GM12878 (cell line): ENCODE results near the gene PRKAR2B. TPM values are rescaled to one million over a fixed set of nuclear protein-coding genes. Genes with fewer than 3 reads are reported as not detected.

Experiments
- ATAC-seq: fragments of 200-7000 bp; cut with Tn5 transposase; 3 replicates; pipeline ENCODE4 v1.9.1; 2020; ENCODE audit warnings: mild to moderate bottlenecking, moderate library complexity
- BruUV-seq: library from RNA; stranded (reverse); fragments of 400-500 nt; replicated peaks from 2 replicates; lab custom pipeline; 2021; lab: Mats Ljungman, UMichigan
- CTCF ChIA-PET: fragments of 300-600 bp; sonication (Branson Sonifier 250); formaldehyde crosslinking; extraction: SDS; loops from one replicate; lab custom pipeline; 2021; ENCODE audit warnings: inconsistent platforms; lab: Yijun Ruan, JAX
- POLR2A ChIA-PET: fragments of 350-600 bp; formaldehyde crosslinking; extraction: SDS; loops from one replicate; lab custom pipeline; 2021; ENCODE audit warnings: inconsistent platforms; lab: Charles Lee
- RAD21 ChIA-PET: fragments of 300-600 bp; sonication (Branson Sonifier 250); formaldehyde crosslinking; loops from one replicate; lab custom pipeline; 2023; ENCODE audit warnings: antibody characterized with exemption; ENCODE audit not compliant: unreplicated experiment; lab: Charles Lee
- SMC1A ChIA-PET: fragments of 300-600 bp; sonication (Branson Sonifier 250); formaldehyde crosslinking; loops from one replicate; lab custom pipeline; 2023; ENCODE audit not compliant: unreplicated experiment, uncharacterized antibody; lab: Charles Lee
- DNase-seq: peaks from one replicate; pipeline ENCODE4 v3.0.0-alpha.2; 2011; ENCODE audit warnings: low read depth, low spot score
- FAIRE-seq: peaks from 3 replicates; lab custom pipeline; 2011; peaks lifted over from hg19 to GRCh38; lab: Jason Lieb, UNC
- H2AFZ ChIP-seq: 2 replicates; pipeline ENCODE4 v1.6.0; 2011; ENCODE audit warnings: low read depth, low read length, control low read depth; ENCODE audit not compliant: control insufficient read depth
- H3K27ac ChIP-seq: 2 replicates; pipeline ENCODE4 v1.5.1; 2011; ENCODE audit warnings: control low read depth; ENCODE audit not compliant: control insufficient read depth, insufficient read depth
- H3K27me3 ChIP-seq, 2 experiments: replicated peaks in 1 of 2; 2 replicates each; pipeline versions ENCODE4 v1.6.0 to v1.6.1; 2011; ENCODE audit warnings: low read length in 1 of 2; ENCODE audit not compliant: control insufficient read depth in 2 of 2, insufficient read depth in 2 of 2
- H3K36me3 ChIP-seq, 2 experiments: 2 replicates each; pipeline ENCODE4 v1.5.1; 2011; ENCODE audit warnings: low read length in 1 of 2; ENCODE audit not compliant: control insufficient read depth in 2 of 2, insufficient read depth in 2 of 2
- H3K4me1 ChIP-seq: 2 replicates; pipeline ENCODE4 v1.6.1; 2011; ENCODE audit warnings: mild to moderate bottlenecking, low read length, moderate library complexity, mixed read lengths; ENCODE audit not compliant: control insufficient read depth, insufficient read depth
- H3K4me2 ChIP-seq: 2 replicates; pipeline ENCODE4 v1.6.0; 2011; ENCODE audit warnings: control low read depth; ENCODE audit not compliant: control insufficient read depth, insufficient read depth
- H3K4me3 ChIP-seq: fragments of 200-600 bp; sonication (generic); 2 replicates; pipeline ENCODE4 v1.5.1; 2016
- H3K79me2 ChIP-seq: 2 replicates; pipeline ENCODE4 v1.6.0; 2011; ENCODE audit warnings: low read length; ENCODE audit not compliant: control insufficient read depth, insufficient read depth
- H3K9ac ChIP-seq: 2 replicates; pipeline ENCODE4 v1.8.0; 2011; ENCODE audit warnings: low read length, control low read depth, mixed read lengths; ENCODE audit not compliant: control insufficient read depth, insufficient read depth
- H3K9me3 ChIP-seq: replicated peaks from 3 replicates; pipeline ENCODE4 v1.5.1; 2011; ENCODE audit warnings: mild to moderate bottlenecking, low read length; ENCODE audit not compliant: control insufficient read depth, insufficient read depth
- H4K20me1 ChIP-seq: 2 replicates; pipeline ENCODE4 v1.6.0; 2011; ENCODE audit not compliant: control insufficient read depth, insufficient read depth
- CBX5 ChIP-seq: sonication (generic); IDR thresholded peaks from 2 replicates; pipeline ENCODE4 v1.6.1; 2016; ENCODE audit warnings: low read depth, moderate library complexity, mild to moderate bottlenecking, inconsistent platforms
- CHD1 ChIP-seq: IDR thresholded peaks from 2 replicates; pipeline ENCODE4 v1.6.1; 2012; ENCODE audit warnings: low read depth, low read length, improper control_type of control experiment
- CREB1 ChIP-seq: IDR thresholded peaks from 2 replicates; pipeline ENCODE4 v1.6.1; 2012; ENCODE audit warnings: low read depth, mild to moderate bottlenecking, inconsistent platforms
- EED ChIP-seq: sonication (generic); IDR thresholded peaks from 2 replicates; pipeline ENCODE4 v1.6.1; 2016; ENCODE audit warnings: antibody characterized with exemption, low read depth
- IKZF1 ChIP-seq: fragments of 450-650 bp; conservative IDR thresholded peaks from 2 replicates; pipeline ENCODE4 v1.6.1; 2017; ENCODE audit warnings: antibody characterized with exemption, mild to moderate bottlenecking
- MXI1 ChIP-seq: fragments of 150-350 bp; IDR thresholded peaks from 2 replicates; pipeline ENCODE4 v1.6.1; 2011; ENCODE audit warnings: low read depth, mild to moderate bottlenecking, inconsistent platforms, low read length, improper control_type of control experiment
- NFIC ChIP-seq: IDR thresholded peaks from 2 replicates; pipeline ENCODE4 v1.6.1; 2012; ENCODE audit warnings: low read depth, mild to moderate bottlenecking, inconsistent platforms, low read length, moderate library complexity
- NR2F1 ChIP-seq: fragments of 450-650 bp; conservative IDR thresholded peaks from 2 replicates; pipeline ENCODE4 v1.6.1; 2017; ENCODE audit warnings: mild to moderate bottlenecking
- NRF1 ChIP-seq: conservative IDR thresholded peaks from 2 replicates; pipeline ENCODE4 v1.6.1; 2011; ENCODE audit warnings: mild to moderate bottlenecking, low read depth, low read length, improper control_type of control experiment
- PRDM15 ChIP-seq: fragments of 450-650 bp; formaldehyde crosslinking; IDR thresholded peaks from 2 replicates; pipeline ENCODE4 v1.4.0; 2020; ENCODE audit warnings: mild to moderate bottlenecking, moderate library complexity
- SIX5 ChIP-seq: IDR thresholded peaks from 2 replicates; pipeline ENCODE4 v1.6.1; 2011; ENCODE audit warnings: mild to moderate bottlenecking, low read depth, low read length, moderate library complexity; ENCODE audit not compliant: severe bottlenecking
- SMAD5 ChIP-seq: IDR thresholded peaks from 2 replicates; pipeline ENCODE4 v1.6.1; 2016; ENCODE audit warnings: antibody characterized with exemption, low read depth
- SMARCA5 ChIP-seq: fragments of 450-650 bp; IDR thresholded peaks from 2 replicates; pipeline ENCODE4 v1.6.1; 2017; ENCODE audit warnings: mild to moderate bottlenecking
- SPI1 ChIP-seq: IDR thresholded peaks from 2 replicates; pipeline ENCODE4 v1.6.1; 2011; ENCODE audit warnings: low read depth, mild to moderate bottlenecking, low read length, moderate library complexity, borderline replicate concordance; ENCODE audit not compliant: insufficient read depth
- STAT1 ChIP-seq: fragments of 450-650 bp; conservative IDR thresholded peaks from 2 replicates; pipeline ENCODE4 v1.6.1; 2014; ENCODE audit warnings: antibody characterized with exemption, mild to moderate bottlenecking
- ZBED1 ChIP-seq: IDR thresholded peaks from 2 replicates; pipeline ENCODE4 v1.6.1; 2016; ENCODE audit warnings: borderline replicate concordance
- WGBS: methylation state at CpG from one replicate; pipeline ENCODE4 v1.1.6; 2016; ENCODE audit warnings: low lambda C conversion rate; ENCODE audit not compliant: insufficient replicate concordance, insufficient coverage; ENCODE audit errors: missing lambda C conversion rate; 5-methylcytosine and 5-hydroxymethylcytosine counted together
- in situ Hi-C: fragments of 300-500 bp; cut with MboI; formaldehyde crosslinking; loops from 9 replicates; pipeline ENCODE4 v1.14.3; 2018; ENCODE audit warnings: mixed read lengths
- intact Hi-C: fragments of 100-400 bp; cut with micrococcal nuclease; formaldehyde crosslinking; loops from one replicate; pipeline ENCODE4 v1.14.2; 2022; ENCODE audit not compliant: unreplicated experiment
- polyA plus RNA-seq, 11 experiments: library from polyadenylated mRNA; depleted of rRNA in 4 of 11; unstranded in 6 of 11; stranded (reverse) in 5 of 11; fragments of >200 nt; fragmentation: Nextera tagmentation in 4 of 11; fragmentation: Illumina TruSeq in 1 of 11; extraction: Ambion mirVana in 4 of 11; extraction: Trizol in 1 of 11; gene quantifications; 1 replicate in 1 of 11; 2 replicates in 10 of 11; pipeline versions ENCODE4 v1.2.1 to v1.2.3, GENCODE V29; 2011 to 2016; ENCODE audit warnings: inconsistent platforms in 2 of 11, missing spikeins in 2 of 11, low read depth in 1 of 11
- total RNA-seq, 4 experiments: library from RNA; depleted of rRNA in 3 of 4; stranded (reverse); fragments of >200 nt in 3 of 4; fragmentation: Illumina TruSeq in 1 of 4; extraction: Trizol in 1 of 4; gene quantifications; 2 replicates each; pipeline versions ENCODE4 v1.2.1 to v1.2.3, GENCODE V29; 2013 to 2021
- TF ChIP-seq, protein P1 (sequence below): IDR thresholded peaks from 2 replicates; pipeline ENCODE4 v1.6.1; 2011; ENCODE audit warnings: borderline replicate concordance, low read depth, mild to moderate bottlenecking, moderate library complexity, low read length; ENCODE audit not compliant: insufficient read depth, poor library complexity, severe bottlenecking

The PRKAR2B gene
- total and polyA plus RNA-seq, 10 of the 15 experiments (the other 5 are each of a cell fraction or from before 2014, with no cell fraction given), result 0.01 to 0.18 (median 0.04) TPM; not detected in 4

DNA sequence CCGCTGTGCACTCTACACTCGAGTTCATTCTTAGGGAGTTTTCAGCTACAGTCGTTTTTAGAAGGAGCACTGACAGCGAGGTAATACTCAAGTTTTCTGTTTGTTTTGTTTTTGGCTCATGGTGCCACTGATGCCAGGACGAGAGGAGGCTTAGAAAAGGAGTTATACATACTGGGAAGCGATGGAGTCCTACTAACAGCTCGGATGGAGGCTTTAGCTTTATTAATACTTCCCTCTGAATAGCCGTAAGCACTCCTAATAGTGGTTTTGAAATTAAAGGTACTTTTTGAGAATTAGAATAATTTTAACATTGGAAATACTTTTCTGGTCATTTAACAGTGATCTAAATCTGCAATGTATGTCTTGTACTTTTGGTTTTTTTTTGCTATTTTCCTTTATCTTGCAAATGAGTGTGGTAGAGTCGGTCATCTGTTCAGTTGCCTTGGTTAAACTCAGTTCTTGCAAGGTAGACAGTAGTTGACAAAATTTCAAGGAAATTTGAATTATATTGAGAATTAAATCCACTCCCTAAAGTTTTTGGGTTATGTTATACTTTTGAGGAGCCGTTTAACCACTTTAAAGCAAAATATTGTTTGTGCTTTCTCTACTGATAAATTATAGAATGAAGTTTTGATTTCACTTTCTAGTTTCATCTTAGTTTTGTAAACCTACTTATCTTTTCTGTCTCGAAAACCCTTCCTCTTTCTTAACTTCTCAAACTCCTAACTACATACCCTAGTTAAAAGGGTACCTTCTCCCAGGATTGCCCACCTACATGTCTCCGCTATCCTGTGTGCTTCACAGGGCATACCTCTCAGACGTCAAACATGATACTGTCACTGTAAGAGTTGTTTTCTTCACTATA is 125.8 kb downstream of the PRKAR2B start:
- WGBS, result 1% methylated on average over 13 of the region's 13 CpGs
- FAIRE-seq, result peak; percentile 44
- ChIA-PET CTCF (interaction anchor here (0.7 to 3.5 kb wide), 5 partner anchors 20 to 447 kb away, joined by 3 to 16 read pairs (median 7); no protein-coding TSS in a partner anchor), RAD21 (interaction anchor here (1.1 to 1.2 kb wide), 2 partner anchors 9 to 18 kb away, joined by 3 read pairs; no protein-coding TSS in a partner anchor), SMC1A (interaction anchor here (1.0 to 6.8 kb wide), 6 partner anchors 12 to 160 kb away, joined by 3 to 51 read pairs (median 4); no protein-coding TSS in a partner anchor), POLR2A (interaction anchor here (1.0 to 3.0 kb wide), 6 partner anchors 9 to 965 kb away, joined by 3 to 20 read pairs (median 5); partner anchors contain the start of gene CBLL1)
- intact Hi-C loops, result no loop called here
- H4K20me1 ChIP-seq, result no peaks in the 10 kb centered on the region
- H3K27me3 ChIP-seq, result no peaks in the 10 kb centered on the region
- H3K4me3 ChIP-seq, result peak overlapping the region; percentile 86
- H3K4me2 ChIP-seq, result peak overlapping the region; percentile 91
- H3K27ac ChIP-seq, result peak overlapping the region; percentile 90
- no peaks in the 10 kb centered on the region for H3K9me3 ChIP-seq
- in situ Hi-C loops, result no loop called here
- peak overlapping the region; percentile 72 for H2AFZ ChIP-seq
- H3K4me1 ChIP-seq, result peaks cover 26% of the 10 kb centered on the region
- TSS peak; percentile 72 for BruUV-seq
- no peaks in the 10 kb centered on the region for H3K36me3 ChIP-seq
- peak overlapping the region; percentile 85 for H3K9ac ChIP-seq
- no peak for ATAC-seq
- DNase-seq, result no peak
- peaks cover 30% of the 10 kb centered on the region for H3K79me2 ChIP-seq
- TF ChIP-seq SIX5, result no peak
- TF ChIP-seq MXI1, result 0 out of 2 replicates have a peak, but pooled peaks have one; percentile 13
- peak; percentile 38; the same call in 1 of the 2 replicates for TF ChIP-seq SPI1
- TF ChIP-seq NFIC, result 0 out of 2 replicates have a peak, but pooled peaks have one; percentile 5
- no peak for TF ChIP-seq CHD1
- TF ChIP-seq, protein P1, sequence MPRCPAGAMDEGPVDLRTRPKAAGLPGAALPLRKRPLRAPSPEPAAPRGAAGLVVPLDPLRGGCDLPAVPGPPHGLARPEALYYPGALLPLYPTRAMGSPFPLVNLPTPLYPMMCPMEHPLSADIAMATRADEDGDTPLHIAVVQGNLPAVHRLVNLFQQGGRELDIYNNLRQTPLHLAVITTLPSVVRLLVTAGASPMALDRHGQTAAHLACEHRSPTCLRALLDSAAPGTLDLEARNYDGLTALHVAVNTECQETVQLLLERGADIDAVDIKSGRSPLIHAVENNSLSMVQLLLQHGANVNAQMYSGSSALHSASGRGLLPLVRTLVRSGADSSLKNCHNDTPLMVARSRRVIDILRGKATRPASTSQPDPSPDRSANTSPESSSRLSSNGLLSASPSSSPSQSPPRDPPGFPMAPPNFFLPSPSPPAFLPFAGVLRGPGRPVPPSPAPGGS, result no peak
- TF ChIP-seq NR2F1, result no peak
- no peak for TF ChIP-seq CBX5
- no peak for TF ChIP-seq ZBED1
- no peak for TF ChIP-seq IKZF1
- no peak for TF ChIP-seq NRF1
- no peak for TF ChIP-seq SMAD5
- no peak for TF ChIP-seq SMARCA5
- no peak for TF ChIP-seq PRDM15 (CRISPR knock-in tag)
- TF ChIP-seq STAT1, result no peak
- TF ChIP-seq EED, result no peak
- no peak for TF ChIP-seq CREB1
